Activated CD8-positive, alpha-beta memory T cell treated with anti-CD3 and anti-CD28 coated beads for 24 hours (primary cell): Measurements from ENCODE around the gene CHD9NB.
A peak's percentile ranks its signal among the peaks of the same experiment; 100 is the strongest.
"Not testable (repeated sequence)": the region's sequence is repeated elsewhere in the genome, so short reads cannot be mapped to it uniquely, and the experiment has no call there.

Experiments
- DNase-seq: peaks from one replicate; pipeline ENCODE4 v3.0.0-alpha.2; 2020

CHD9NB gene

GRCh38 chr16:53083119-53083518, 30.4 kb upstream of the CHD9NB start:
- DNase-seq = no peak

- DNase-seq = no peak
Measured at GRCh38 chr16:53082509-53082908, 29.8 kb upstream of the CHD9NB start.

GRCh38 chr16:53081686-53082407, 29.1 kb upstream of the CHD9NB start:
- DNase-seq = no peak

- DNase-seq = no peak
Measured at GRCh38 chr16:53081032-53081424, 28.3 kb upstream of the CHD9NB start.

- DNase-seq = no peak
Measured at GRCh38 chr16:53080345-53081031, 27.8 kb upstream of the CHD9NB start.

GRCh38 chr16:53078765-53079485, 26.2 kb upstream of the CHD9NB start:
- no peak for DNase-seq

- no peak for DNase-seq
Measured at GRCh38 chr16:53078247-53078646, 25.6 kb upstream of the CHD9NB start.

GRCh38 chr16:53075461-53075860, 22.8 kb upstream of the CHD9NB start:
- not testable (repeated sequence) for DNase-seq

GRCh38 chr16:53074296-53074695, 21.6 kb upstream of the CHD9NB start:
- not testable (repeated sequence) for DNase-seq

GRCh38 chr16:53073022-53073421, 20.3 kb upstream of the CHD9NB start:
- no peak for DNase-seq

GRCh38 chr16:53071748-53072301, 19.1 kb upstream of the CHD9NB start:
- no peak for DNase-seq

GRCh38 chr16:53069772-53070171, 17.1 kb upstream of the CHD9NB start:
- no peak for DNase-seq

GRCh38 chr16:53068423-53068833, 15.7 kb upstream of the CHD9NB start:
- DNase-seq = no peak

GRCh38 chr16:53067675-53068074, 15.0 kb upstream of the CHD9NB start:
- DNase-seq = no peak

GRCh38 chr16:53065461-53066061, 12.9 kb upstream of the CHD9NB start:
- no peak for DNase-seq

- DNase-seq = no peak
Measured at GRCh38 chr16:53064081-53064578, 11.4 kb upstream of the CHD9NB start.

GRCh38 chr16:53061701-53062159, 9.0 kb upstream of the CHD9NB start:
- DNase-seq = peak; percentile 71

- no peak for DNase-seq
Measured at GRCh38 chr16:53061256-53061655, 8.6 kb upstream of the CHD9NB start.

GRCh38 chr16:53059672-53060071, 7.0 kb upstream of the CHD9NB start:
- no peak for DNase-seq

GRCh38 chr16:53058882-53059281, 6.2 kb upstream of the CHD9NB start:
- no peak for DNase-seq

- no peak for DNase-seq
Measured at GRCh38 chr16:53058441-53058840, 5.7 kb upstream of the CHD9NB start.

- no peak for DNase-seq
Measured at GRCh38 chr16:53057658-53058057, 5.0 kb upstream of the CHD9NB start.

- no peak for DNase-seq
Measured at GRCh38 chr16:53056392-53056881, 3.7 kb upstream of the CHD9NB start.
